ENCODE data around the gene IL9R. TPM values are rescaled to one million over a fixed set of nuclear protein-coding genes. Genes with fewer than 3 reads are reported as not detected.

The IL9R gene
- total and polyA plus RNA-seq, 9 of the 15 experiments (the other 6 are each of a cell fraction or from before 2014, with no cell fraction given): 0.58 to 2.7 (median 1.6) TPM

GRCh38 chrX:156001001-156001666 is 3.6 kb downstream of the IL9R start:
- Histone ChIP-seq H3K4me3 (no peak overlapping the region), H3K27me3 (ENCODE audit: control insufficient read depth in 2 of 2, insufficient read depth in 2 of 2, low read length in 2 of 2) (no peaks in the 10 kb centered on the region), H4K20me1 (replicated peaks; ENCODE audit: control insufficient read depth, insufficient read depth, low read length) (no peaks in the 10 kb centered on the region), H3K27ac (ENCODE audit: extremely low read depth, low read depth, low read length) (peak overlapping the region; percentile 83), H3K4me1 (replicated peaks in 1 of 2; ENCODE audit: control insufficient read depth in 2 of 2, insufficient read depth in 2 of 2, low read length in 2 of 2) (peaks cover 35 to 47% of the 10 kb centered on the region in 2 experiments), H3K9me1 (ENCODE audit: control insufficient read depth, insufficient read depth, low read length) (no peaks in the 10 kb centered on the region), H3K79me2 (ENCODE audit: control insufficient read depth, insufficient read depth, low read length) (no peaks in the 10 kb centered on the region; the same call in 2 of the 3 replicates), H3K36me3 (ENCODE audit: control insufficient read depth, insufficient read depth, low read length) (no peaks in the 10 kb centered on the region), H2AFZ (ENCODE audit: low read depth, low read length) (peak overlapping the region; percentile 91), H3K4me2 (ENCODE audit: insufficient read depth, low read length) (peak overlapping the region; percentile 68), H3K9ac (ENCODE audit: insufficient read depth in 1 of 2, low read depth in 2 of 2, low read length in 2 of 2) (peak overlapping the region; percentile 54 to 86), H3K9me3 (replicated peaks; ENCODE audit: control insufficient read depth, insufficient read depth, low read depth, low read length) (no peaks in the 10 kb centered on the region)
- WGBS (ENCODE audit: insufficient coverage, low coverage, missing lambda C conversion rate): 6% methylated on average over 9 of the region's 12 CpGs
- DNase-seq (ENCODE audit: extremely low read depth in 1 of 4, low spot score in 3 of 4) (peak in 1 of 4 experiments; percentile 36), ATAC-seq (peak; percentile 5; the same call in 2 of the 3 replicates), FAIRE-seq (peak; percentile 44)
- in situ Hi-C loops (cut with MboI) (no loop called here), intact Hi-C loops (cut with micrococcal nuclease) (no loop called here)
- ChIA-PET POLR2A (no interaction called here), CTCF (ENCODE audit: low intra/inter-chr PET ratio) (no interaction called here)
- BruUV-seq (replicated peaks): no TSS peak
- TF ChIP-seq ZNF133 (CRISPR knock-in tag; IDR thresholded peaks at IDR 0.05): no peak
- TF ChIP-seq ARID4B (CRISPR knock-in tag; IDR thresholded peaks at IDR 0.05): no peak
- no peak for TF ChIP-seq HIVEP1 (CRISPR knock-in tag; IDR thresholded peaks at IDR 0.05)
- TF ChIP-seq PHB2 (IDR thresholded peaks at IDR 0.05; ENCODE audit: low read depth): no peak
- peak; percentile 60; the same call in 1 of the 2 replicates for TF ChIP-seq L3MBTL2 (IDR thresholded peaks at IDR 0.05)
- TF ChIP-seq STAT5B (CRISPR knock-in tag; IDR thresholded peaks at IDR 0.05): no peak
- TF ChIP-seq ZNF395 (CRISPR knock-in tag; IDR thresholded peaks at IDR 0.05): peak; percentile 21; the same call in 1 of the 2 replicates
- no peak for TF ChIP-seq ILK (tag; IDR thresholded peaks at IDR 0.05; ENCODE audit: borderline replicate concordance, low read depth)
- TF ChIP-seq ZNF12 (CRISPR knock-in tag; IDR thresholded peaks at IDR 0.05): no peak
- no peak for TF ChIP-seq RFX5 (IDR thresholded peaks at IDR 0.05; ENCODE audit: low read depth, low read length)
- TF ChIP-seq ZBTB2 (IDR thresholded peaks at IDR 0.05): no peak
- TF ChIP-seq ZFX (CRISPR knock-in tag; IDR thresholded peaks at IDR 0.05): peak; percentile 28; the same call in 1 of the 2 replicates
- no peak for TF ChIP-seq ZBTB12 (CRISPR knock-in tag; IDR thresholded peaks at IDR 0.05)
- no peak for TF ChIP-seq SAFB (IDR thresholded peaks at IDR 0.05; ENCODE audit: borderline replicate concordance, low read depth, low read length)
